SK-N-SH treated with all-trans-retinoic acid at 6 μM for 48 hours (cell line): ENCODE measurements around the gene KLHL15.

Experiments
- ATAC-seq: fragments of 200-7000 bp; cut with Tn5 transposase; 3 replicates; pipeline ENCODE4 v1.9.1; 2020; ENCODE audit warnings: mild to moderate bottlenecking, moderate library complexity
- BACH2 ChIP-seq: fragments of 250-450 bp; sonication (Bioruptor Pico); IDR thresholded peaks from 2 replicates; pipeline ENCODE4 v1.9.0; 2021; ENCODE audit warnings: mild to moderate bottlenecking, borderline replicate concordance
- CREB5 ChIP-seq: fragments of 250-450 bp; sonication (Bioruptor Pico); IDR thresholded peaks from 2 replicates; pipeline ENCODE4 v1.5.1; 2020; ENCODE audit warnings: low read depth, mild to moderate bottlenecking, moderate library complexity
- CSDC2 ChIP-seq: fragments of 250-450 bp; sonication (Bioruptor Pico); IDR thresholded peaks from 2 replicates; pipeline ENCODE4 v1.5.0; 2020; ENCODE audit warnings: mild to moderate bottlenecking, moderate library complexity
- CSRNP3 ChIP-seq: fragments of 250-450 bp; sonication (Bioruptor Pico); IDR thresholded peaks from 2 replicates; pipeline ENCODE4 v1.5.1; 2021; ENCODE audit warnings: mild to moderate bottlenecking, moderate library complexity
- ESRRG ChIP-seq: fragments of 250-450 bp; sonication (Bioruptor Pico); IDR thresholded peaks from 2 replicates; pipeline ENCODE4 v1.6.1; 2021; ENCODE audit warnings: mild to moderate bottlenecking
- GLIS3 ChIP-seq: fragments of 250-450 bp; sonication (Bioruptor Pico); IDR thresholded peaks from 2 replicates; pipeline ENCODE4 v1.5.0; 2020; ENCODE audit warnings: mild to moderate bottlenecking, moderate library complexity
- ISL1 ChIP-seq: fragments of 250-450 bp; sonication (Bioruptor Pico); IDR thresholded peaks from 2 replicates; pipeline ENCODE4 v2.1.2; 2022; ENCODE audit warnings: mild to moderate bottlenecking, moderate library complexity
- OSR1 ChIP-seq: fragments of 250-450 bp; sonication (Bioruptor Pico); IDR thresholded peaks from 2 replicates; pipeline ENCODE4 v1.8.0; 2022; ENCODE audit warnings: moderate library complexity, mild to moderate bottlenecking, inconsistent platforms
- PATZ1 ChIP-seq: fragments of 250-450 bp; sonication (Bioruptor Pico); IDR thresholded peaks from 2 replicates; pipeline ENCODE4 v1.8.0; 2020; ENCODE audit warnings: mild to moderate bottlenecking, moderate library complexity, borderline replicate concordance
- POU6F1 ChIP-seq: fragments of 250-450 bp; sonication (Bioruptor Pico); IDR thresholded peaks from 2 replicates; pipeline ENCODE4 v1.8.0; 2021; ENCODE audit warnings: low read depth, mild to moderate bottlenecking, moderate library complexity, borderline replicate concordance
- PPARA ChIP-seq: fragments of 250-450 bp; sonication (Bioruptor Pico); IDR thresholded peaks from 2 replicates; pipeline ENCODE4 v1.5.0; 2020; ENCODE audit warnings: mild to moderate bottlenecking, borderline replicate concordance
- RARB ChIP-seq: fragments of 250-450 bp; sonication (Bioruptor Pico); IDR thresholded peaks from 2 replicates; pipeline ENCODE4 v1.8.0; 2021; ENCODE audit warnings: mild to moderate bottlenecking, moderate library complexity
- SNAI2 ChIP-seq: fragments of 250-450 bp; sonication (Bioruptor Pico); IDR thresholded peaks from 2 replicates; pipeline ENCODE4 v1.5.0; 2020; ENCODE audit warnings: mild to moderate bottlenecking, moderate library complexity
- TCF4 ChIP-seq: fragments of 250-450 bp; sonication (Bioruptor Pico); IDR thresholded peaks from 2 replicates; pipeline ENCODE4 v1.8.0; 2021; ENCODE audit warnings: mild to moderate bottlenecking, moderate library complexity, borderline replicate concordance
- TOX ChIP-seq: fragments of 250-450 bp; sonication (Bioruptor Pico); IDR thresholded peaks from 2 replicates; pipeline ENCODE4 v1.8.0; 2021; ENCODE audit warnings: mild to moderate bottlenecking, moderate library complexity, borderline replicate concordance
- TSHZ2 ChIP-seq: fragments of 250-450 bp; sonication (Bioruptor Pico); IDR thresholded peaks from 2 replicates; pipeline ENCODE4 v1.5.0; 2020; ENCODE audit warnings: mild to moderate bottlenecking, moderate library complexity
- ZC3H10 ChIP-seq: fragments of 250-450 bp; sonication (Bioruptor Pico); IDR thresholded peaks from 2 replicates; pipeline ENCODE4 v1.5.1; 2021; ENCODE audit warnings: mild to moderate bottlenecking, moderate library complexity
- ZFP3 ChIP-seq: fragments of 250-450 bp; sonication (Bioruptor Pico); IDR thresholded peaks from 2 replicates; pipeline ENCODE4 v1.5.0; 2020; ENCODE audit warnings: mild to moderate bottlenecking, moderate library complexity
- ZFP30 ChIP-seq: fragments of 450-650 bp; formaldehyde crosslinking; IDR thresholded peaks from 2 replicates; pipeline ENCODE4 v1.5.0; 2022; ENCODE audit warnings: mild to moderate bottlenecking, moderate library complexity
- ZNF565 ChIP-seq: fragments of 450-650 bp; formaldehyde crosslinking; conservative IDR thresholded peaks from 2 replicates; pipeline ENCODE4 v1.5.0; 2020; ENCODE audit warnings: low read depth, mild to moderate bottlenecking, moderate library complexity
- ZNF70 ChIP-seq: fragments of 450-650 bp; formaldehyde crosslinking; IDR thresholded peaks from 2 replicates; pipeline ENCODE4 v1.5.0; 2020; ENCODE audit warnings: mild to moderate bottlenecking, moderate library complexity
- ZNF8 ChIP-seq: fragments of 450-650 bp; formaldehyde crosslinking; IDR thresholded peaks from 2 replicates; pipeline ENCODE4 v1.5.0; 2020; ENCODE audit warnings: mild to moderate bottlenecking, moderate library complexity

Gene KLHL15

GRCh38 chrX:23953908-23954269, 73.1 kb downstream of the KLHL15 start:
- no peak for TF ChIP-seq ZFP30 (CRISPR knock-in tag)
- TF ChIP-seq PPARA (CRISPR knock-in tag), result no peak
- no peak for TF ChIP-seq CREB5 (CRISPR knock-in tag)
- no peak for TF ChIP-seq SNAI2 (CRISPR knock-in tag)
- no peak for TF ChIP-seq ZNF70
- no peak for TF ChIP-seq TCF4
- TF ChIP-seq TOX (CRISPR knock-in tag), result no peak
- TF ChIP-seq ZNF8 (CRISPR knock-in tag), result no peak
- TF ChIP-seq RARB (CRISPR knock-in tag), result no peak
- no peak for ATAC-seq

- TF ChIP-seq CREB5 (CRISPR knock-in tag) (no peak), ZNF70 (no peak), GLIS3 (no peak), TSHZ2 (CRISPR knock-in tag) (no peak), TCF4 (no peak), ZNF565 (CRISPR knock-in tag) (no peak), ZFP3 (CRISPR knock-in tag) (no peak), CSDC2 (no peak), POU6F1 (CRISPR knock-in tag) (no peak), ESRRG (CRISPR knock-in tag) (no peak), TOX (CRISPR knock-in tag) (no peak), SNAI2 (CRISPR knock-in tag) (no peak), ZFP30 (CRISPR knock-in tag) (no peak)
- no peak for ATAC-seq
These were observed 73.7 kb downstream of the KLHL15 start for GRCh38 chrX:23952984-23953907.

- ATAC-seq, result no peak
- TF ChIP-seq ZC3H10 (CRISPR knock-in tag) (no peak), GLIS3 (no peak), CSDC2 (no peak), OSR1 (CRISPR knock-in tag) (no peak), BACH2 (no peak), ISL1 (no peak), RARB (CRISPR knock-in tag) (no peak), ESRRG (CRISPR knock-in tag) (no peak), TOX (CRISPR knock-in tag) (no peak), SNAI2 (CRISPR knock-in tag) (no peak), CSRNP3 (CRISPR knock-in tag) (no peak), PPARA (CRISPR knock-in tag) (no peak), ZNF70 (no peak), TCF4 (no peak), PATZ1 (CRISPR knock-in tag) (no peak), ZNF565 (CRISPR knock-in tag) (no peak), POU6F1 (CRISPR knock-in tag) (no peak)
These were observed 74.6 kb downstream of the KLHL15 start for GRCh38 chrX:23952391-23952790.
